Sigmoid colon (tissue), 7 donors: Measurements from ENCODE around the gene UBTD2. TPM values are rescaled to one million over a fixed set of nuclear protein-coding genes. Genes with fewer than 3 reads are reported as not detected.

Experiments used
- DNase-seq: peaks from one replicate; pipeline ENCODE4 v3.0.0-alpha.2; 2019
- H3K27ac ChIP-seq, 4 donors: fragments of 200-600 bp; sonication (generic); one replicate each; pipeline ENCODE4 v1.5.1; 2016 to 2019; ENCODE audit warnings: mild to moderate bottlenecking in 1 of 4
- H3K27me3 ChIP-seq, 3 donors: fragments of 200-600 bp; sonication (generic); one replicate each; pipeline ENCODE4 v1.5.1; 2019; ENCODE audit warnings: mild to moderate bottlenecking in 1 of 3
- H3K36me3 ChIP-seq, 4 donors: fragments of 200-600 bp; sonication (generic); one replicate each; pipeline ENCODE4 v1.5.1; 2016 to 2019
- H3K4me1 ChIP-seq, 4 donors: fragments of 200-600 bp; sonication (generic); one replicate each; pipeline ENCODE4 v1.5.1; 2017 to 2019
- H3K4me3 ChIP-seq, 4 donors: fragments of 200-600 bp; sonication (generic); one replicate each; pipeline ENCODE4 v1.5.1; 2017 to 2019; ENCODE audit warnings: mild to moderate bottlenecking in 2 of 4, moderate library complexity in 1 of 4
- H3K9me3 ChIP-seq, 4 donors: fragments of 200-600 bp in 3 of 4; sonication (generic) in 3 of 4; one replicate each; pipeline versions ENCODE4 v1.5.1 to v1.6.1; 2013 to 2019
- EP300 ChIP-seq, 4 donors: sonication (generic); formaldehyde crosslinking; IDR thresholded peaks; one replicate each; pipeline ENCODE4 v1.6.1; 2017; ENCODE audit warnings: antibody characterized with exemption in 4 of 4
- POLR2A ChIP-seq, 2 donors: fragments of 450-650 bp; IDR thresholded peaks; one replicate each; pipeline ENCODE4 v1.6.1; 2016; ENCODE audit warnings: antibody characterized with exemption in 2 of 2, mild to moderate bottlenecking in 2 of 2, moderate library complexity in 2 of 2
- POLR2AphosphoS5 ChIP-seq, 4 donors: sonication (generic); formaldehyde crosslinking; IDR thresholded peaks; one replicate each; pipeline ENCODE4 v1.6.1; 2017; ENCODE audit warnings: antibody characterized with exemption in 4 of 4
- whole genome bisulfite sequencing, 2 donors: extraction: QIAGEN DNeasy Blood & Tissue Kit; methylation state at CpG; one replicate each; pipeline ENCODE4 v1.1.7; 2013; 5-methylcytosine and 5-hydroxymethylcytosine counted together
- intact Hi-C: fragments of 100-400 bp; cut with DNase I; formaldehyde crosslinking; loops from one replicate; pipeline ENCODE4 v1.15.1; 2023
- polyA plus RNA-seq, 3 donors: library from polyadenylated mRNA; stranded (reverse); fragments of 200-250 nt; gene quantifications; one replicate each; pipeline ENCODE4 v1.2.3, GENCODE V29; 2013
- total RNA-seq, 4 donors: library from RNA; depleted of rRNA; stranded (reverse); fragments of >200 nt; gene quantifications; one replicate each; pipeline ENCODE4 v1.1.0, GENCODE V29; 2016
- TF ChIP-seq, protein P1 (sequence below), 4 experiments: fragments of 450-650 bp in 3 of 4; fragments of 200-600 bp in 1 of 4; IDR thresholded peaks; one replicate each; pipeline ENCODE4 v1.5.1; 2016 to 2019; ENCODE audit warnings: antibody characterized with exemption in 4 of 4, mild to moderate bottlenecking in 3 of 4, moderate library complexity in 2 of 4
- donor health status: healthy with polysubstance abuse.
- donor health status: Bipolar disorder and iron deficiency.
- donor health status: healthy.

UBTD2 gene
- total and polyA plus RNA-seq, 7 donors: 12.1 to 22.1 (median 19.9) TPM

DNA sequence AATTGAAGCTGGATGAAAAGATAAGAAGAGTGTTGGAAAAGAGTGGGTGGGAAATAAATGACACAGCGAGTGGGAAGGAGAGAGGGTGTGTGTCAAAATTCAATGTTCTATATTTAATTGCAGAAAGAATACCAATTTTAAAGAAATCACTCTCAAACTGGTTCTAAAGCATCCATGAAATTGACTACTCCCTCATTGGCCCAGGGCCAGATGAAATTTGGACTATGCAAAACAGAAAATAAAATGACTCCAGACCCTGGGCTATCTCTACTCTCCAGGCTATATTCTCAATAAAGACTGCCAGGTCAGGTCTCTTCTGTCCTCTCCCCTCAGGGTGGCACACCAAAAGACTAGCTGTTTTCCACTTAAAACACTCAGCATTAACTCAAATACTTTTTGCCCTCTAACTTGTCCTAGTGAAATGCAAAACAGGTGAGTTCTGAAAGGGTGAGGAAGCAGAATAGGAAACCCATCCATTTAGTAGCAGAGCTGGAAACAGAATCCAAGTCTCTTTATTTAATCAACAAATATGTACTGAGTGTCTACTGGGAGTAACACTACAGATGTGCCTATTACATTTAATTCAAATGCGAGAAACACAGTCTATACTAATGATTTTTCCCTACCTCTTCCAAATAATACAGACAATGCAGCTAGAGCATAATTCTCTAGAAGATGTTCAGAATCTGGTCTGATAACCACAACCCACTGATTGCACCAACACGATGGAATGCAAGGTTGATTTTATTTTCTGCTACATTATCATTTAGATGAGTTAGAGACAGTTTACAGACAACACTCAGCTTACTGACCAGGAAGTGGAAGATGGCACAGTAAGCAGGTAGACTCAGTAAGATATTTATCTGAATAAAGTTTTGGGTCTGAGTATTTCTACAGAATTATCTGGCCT lies 47.5 kb downstream of the UBTD2 start:
- WGBS, 2 donors: 23 to 68% methylated on average over 3 of the region's 3 CpGs
- intact Hi-C loops: no loop called here
- no peaks in the 10 kb centered on the region for H3K9me3 ChIP-seq

DNA sequence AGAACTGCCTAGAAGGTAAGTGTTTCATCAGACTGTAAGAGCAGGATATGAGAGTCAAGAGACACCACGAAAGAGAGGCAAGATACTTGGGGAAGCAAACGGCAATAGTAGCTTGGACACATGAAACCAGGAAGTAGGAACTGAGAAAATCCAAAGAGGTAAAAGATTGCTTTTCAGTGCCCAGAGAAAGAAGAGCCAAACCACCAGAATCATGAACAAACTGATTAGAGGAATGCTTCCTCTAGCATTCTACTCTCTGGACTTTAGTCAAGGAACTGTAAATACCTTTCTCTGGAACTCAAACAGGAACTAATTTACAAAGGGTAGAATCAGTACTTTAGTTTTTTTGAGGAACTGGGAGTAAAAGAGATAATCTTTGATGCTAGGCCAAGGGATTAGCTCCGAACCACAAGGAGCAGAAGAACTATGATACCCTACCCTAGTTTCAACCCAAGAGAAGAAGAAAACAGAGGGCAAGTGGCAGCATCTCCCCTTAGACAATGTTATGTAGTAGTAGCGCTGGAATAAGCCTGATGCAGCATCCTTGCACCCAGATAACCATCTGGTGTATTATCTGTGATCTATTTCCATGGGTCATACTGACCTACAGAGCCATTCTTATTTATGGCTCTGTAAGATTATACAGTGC lies 48.3 kb downstream of the UBTD2 start:
- Histone ChIP-seq H3K36me3 (peaks cover 0 to 38% (median 0%) of the 10 kb centered on the region in 4 donors), H3K27ac (no peak overlapping the region), H3K4me3 (no peak overlapping the region), H3K27me3 (no peaks in the 10 kb centered on the region), H3K4me1 (peaks cover 0 to 16% (median 9%) of the 10 kb centered on the region in 4 donors), H3K9me3 (no peaks in the 10 kb centered on the region)
- no peak for DNase-seq
- TF ChIP-seq, protein P1, sequence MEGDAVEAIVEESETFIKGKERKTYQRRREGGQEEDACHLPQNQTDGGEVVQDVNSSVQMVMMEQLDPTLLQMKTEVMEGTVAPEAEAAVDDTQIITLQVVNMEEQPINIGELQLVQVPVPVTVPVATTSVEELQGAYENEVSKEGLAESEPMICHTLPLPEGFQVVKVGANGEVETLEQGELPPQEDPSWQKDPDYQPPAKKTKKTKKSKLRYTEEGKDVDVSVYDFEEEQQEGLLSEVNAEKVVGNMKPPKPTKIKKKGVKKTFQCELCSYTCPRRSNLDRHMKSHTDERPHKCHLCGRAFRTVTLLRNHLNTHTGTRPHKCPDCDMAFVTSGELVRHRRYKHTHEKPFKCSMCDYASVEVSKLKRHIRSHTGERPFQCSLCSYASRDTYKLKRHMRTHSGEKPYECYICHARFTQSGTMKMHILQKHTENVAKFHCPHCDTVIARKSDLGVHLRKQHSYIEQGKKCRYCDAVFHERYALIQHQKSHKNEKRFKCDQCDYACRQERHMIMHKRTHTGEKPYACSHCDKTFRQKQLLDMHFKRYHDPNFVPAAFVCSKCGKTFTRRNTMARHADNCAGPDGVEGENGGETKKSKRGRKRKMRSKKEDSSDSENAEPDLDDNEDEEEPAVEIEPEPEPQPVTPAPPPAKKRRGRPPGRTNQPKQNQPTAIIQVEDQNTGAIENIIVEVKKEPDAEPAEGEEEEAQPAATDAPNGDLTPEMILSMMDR (IDR thresholded peaks at IDR 0.05): no peak
- TF ChIP-seq POLR2A (IDR thresholded peaks at IDR 0.05) (no peak), POLR2AphosphoS5 (IDR thresholded peaks at IDR 0.05) (no peak), EP300 (IDR thresholded peaks at IDR 0.05) (no peak)
- 26 to 31% methylated on average over 4 of the region's 4 CpGs for WGBS, 2 donors
- intact Hi-C loops: no loop called here

More for the DNA sequence above, 47.5 kb downstream of the UBTD2 start:
- Histone ChIP-seq H3K4me3 (no peak overlapping the region), H3K36me3 (peaks cover 0 to 30% (median 0%) of the 10 kb centered on the region in 4 donors), H3K27ac (no peak overlapping the region), H3K4me1 (peaks cover 0 to 16% (median 9%) of the 10 kb centered on the region in 4 donors), H3K27me3 (no peaks in the 10 kb centered on the region)
- TF ChIP-seq, protein P1 (IDR thresholded peaks at IDR 0.05): no peak
- TF ChIP-seq POLR2AphosphoS5 (IDR thresholded peaks at IDR 0.05) (no peak), EP300 (IDR thresholded peaks at IDR 0.05) (no peak), POLR2A (IDR thresholded peaks at IDR 0.05) (no peak)
- DNase-seq: no peak

DNA sequence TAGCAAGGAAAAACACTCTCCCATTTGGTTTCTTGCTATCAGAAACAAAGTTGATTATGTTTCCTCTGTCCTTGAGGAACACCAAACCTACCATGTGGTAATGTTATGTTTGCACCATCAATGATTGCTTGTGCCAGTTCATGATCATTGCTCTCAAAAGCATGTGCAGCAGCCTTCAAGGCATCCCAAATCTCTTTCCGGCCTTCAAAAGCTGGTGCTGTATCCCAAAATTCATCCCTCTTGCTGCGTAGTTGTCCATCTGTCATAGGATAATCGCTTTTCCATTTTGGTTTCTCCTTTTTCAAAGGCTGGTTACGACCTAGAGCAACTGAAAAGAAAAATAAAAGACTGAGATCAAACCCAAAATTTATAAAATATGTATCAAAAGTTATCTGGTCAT lies 49.5 kb downstream of the UBTD2 start:
- H3K27ac ChIP-seq: no peak overlapping the region
- H3K9me3 ChIP-seq: no peaks in the 10 kb centered on the region
- 97 to 99% methylated on average over 4 of the region's 4 CpGs for WGBS, 2 donors
- no peak overlapping the region for H3K4me3 ChIP-seq
- TF ChIP-seq POLR2A (IDR thresholded peaks at IDR 0.05) (no peak), POLR2AphosphoS5 (IDR thresholded peaks at IDR 0.05) (no peak), EP300 (IDR thresholded peaks at IDR 0.05) (no peak)
- TF ChIP-seq, protein P1 (IDR thresholded peaks at IDR 0.05): no peak
- no peak for DNase-seq
- intact Hi-C loops: no loop called here
- peaks cover 0 to 39% (median 0%) of the 10 kb centered on the region in 4 donors for H3K36me3 ChIP-seq
- no peaks in the 10 kb centered on the region for H3K27me3 ChIP-seq
- peaks cover 0 to 16% (median 9%) of the 10 kb centered on the region in 4 donors for H3K4me1 ChIP-seq

DNA sequence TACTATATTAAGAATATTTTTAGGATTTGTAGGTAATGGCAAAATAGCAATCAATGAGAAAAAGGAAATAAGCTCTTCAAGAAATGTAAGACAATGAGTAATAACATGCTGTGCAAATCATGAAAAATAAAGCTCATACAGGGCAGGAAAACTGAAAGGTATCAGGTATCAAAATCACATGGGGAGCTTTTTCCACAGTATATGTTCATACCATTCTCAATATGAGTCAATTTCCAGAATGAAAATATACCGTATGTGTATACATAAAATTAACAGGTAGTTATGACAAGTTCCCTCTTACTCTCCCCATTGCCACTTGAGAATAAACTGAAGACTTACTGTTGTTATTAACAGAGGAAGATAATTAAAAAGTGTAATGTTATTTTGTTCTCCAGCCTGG lies 53.7 kb downstream of the UBTD2 start:
- no peaks in the 10 kb centered on the region for H3K27me3 ChIP-seq
- no peaks in the 10 kb centered on the region for H3K9me3 ChIP-seq
- 80 to 90% methylated on average over 1 of the region's 1 CpG for WGBS, 2 donors
- DNase-seq: no peak
- H3K4me3 ChIP-seq: no peak overlapping the region
- intact Hi-C loops: no loop called here
- TF ChIP-seq, protein P1 (IDR thresholded peaks at IDR 0.05): no peak
- TF ChIP-seq POLR2AphosphoS5 (IDR thresholded peaks at IDR 0.05) (no peak), POLR2A (IDR thresholded peaks at IDR 0.05) (no peak), EP300 (IDR thresholded peaks at IDR 0.05) (no peak)
- peaks cover 0 to under 1% (median 0%) of the 10 kb centered on the region in 4 donors for H3K4me1 ChIP-seq
- no peak overlapping the region for H3K27ac ChIP-seq
- peaks cover 0 to 39% (median 0%) of the 10 kb centered on the region in 4 donors for H3K36me3 ChIP-seq
